Ecto neural progenitor cell (in vitro differentiated cells): Measurements from ENCODE around the gene ATG14.
"Not testable (repeated sequence)": the region's sequence is repeated elsewhere in the genome, so short reads cannot be mapped to it uniquely, and the experiment has no call there.

Source experiments
- DNase-seq: peaks from one replicate; pipeline ENCODE4 v3.0.0-alpha.2; 2018; ENCODE audit warnings: low spot score

The ATG14 gene

DNA sequence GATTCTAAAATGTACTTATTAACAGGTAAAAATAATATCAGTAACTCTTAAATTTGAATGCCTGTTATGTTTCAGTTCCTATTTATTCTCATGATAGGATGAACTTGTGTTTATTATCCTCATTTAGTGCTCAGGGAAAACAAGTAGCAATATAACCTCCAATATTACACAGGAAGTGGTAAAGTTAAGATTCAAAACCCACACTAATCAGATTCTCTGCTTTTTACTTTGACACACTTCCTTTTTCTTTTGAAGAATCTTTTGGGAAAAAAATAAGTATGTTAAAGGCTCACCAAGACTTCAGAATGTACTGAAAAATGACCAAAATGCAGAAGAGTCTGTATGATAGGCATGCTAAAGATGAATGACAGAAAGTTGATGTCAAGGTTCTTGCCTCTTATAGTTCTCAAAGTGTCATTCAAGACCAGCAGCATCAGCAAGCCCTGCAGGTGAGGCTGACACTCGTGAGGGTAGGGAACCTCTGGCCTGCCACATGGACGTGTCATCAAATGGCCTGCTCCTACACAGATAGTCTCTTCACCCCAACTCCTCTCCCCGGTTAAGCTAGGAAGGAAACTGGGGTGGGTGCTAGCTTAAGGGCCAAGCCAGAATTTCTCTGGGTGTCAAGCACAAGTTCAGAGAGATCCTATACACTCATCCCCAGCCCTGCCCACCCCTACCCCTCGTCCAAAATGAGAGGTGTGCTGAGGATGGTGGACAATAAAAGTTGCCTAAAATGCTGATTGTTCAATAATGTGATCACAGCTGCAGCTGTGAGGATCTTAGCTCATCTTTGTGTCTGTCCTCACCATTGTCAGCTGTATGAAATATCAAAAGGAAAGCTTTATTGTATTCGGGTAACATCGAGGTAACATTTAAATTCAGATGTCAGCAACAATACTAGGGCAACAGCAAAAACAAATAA is 22.5 kb upstream of the ATG14 start:
- no peak for DNase-seq

- DNase-seq = no peak
These were observed 21.0 kb upstream of the ATG14 start for GRCh38 chr14:55432628-55433027.

GRCh38 chr14:55430024-55430690 is 18.5 kb upstream of the ATG14 start:
- no peak for DNase-seq

- DNase-seq = no peak
These were observed 15.8 kb upstream of the ATG14 start for GRCh38 chr14:55427439-55427838.

GRCh38 chr14:55426891-55427290 is 15.3 kb upstream of the ATG14 start:
- no peak for DNase-seq

- no peak for DNase-seq
These were observed 13.5 kb upstream of the ATG14 start for GRCh38 chr14:55425091-55425490.

GRCh38 chr14:55423969-55424368 is 12.3 kb upstream of the ATG14 start:
- no peak for DNase-seq

DNA sequence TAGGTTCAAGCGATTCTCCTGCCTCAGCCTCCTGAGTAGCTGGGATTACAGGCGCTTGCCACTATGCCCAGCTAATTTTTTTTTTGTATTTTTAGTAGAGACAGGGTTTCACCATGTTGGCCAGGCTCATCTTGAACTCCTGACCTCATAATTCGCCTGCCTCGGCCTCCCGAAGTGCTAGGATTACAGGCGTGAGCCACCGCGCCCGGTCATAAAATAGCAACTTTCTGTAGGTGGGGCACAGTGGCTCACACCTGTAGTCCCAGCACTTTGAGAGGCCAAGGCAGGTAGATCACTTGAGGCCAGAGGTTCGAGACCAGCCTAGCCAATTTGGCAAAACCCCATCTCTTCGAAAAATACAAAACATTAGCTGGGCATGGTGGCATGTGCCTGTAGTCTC is 10.7 kb upstream of the ATG14 start:
- not testable (repeated sequence) for DNase-seq

DNA sequence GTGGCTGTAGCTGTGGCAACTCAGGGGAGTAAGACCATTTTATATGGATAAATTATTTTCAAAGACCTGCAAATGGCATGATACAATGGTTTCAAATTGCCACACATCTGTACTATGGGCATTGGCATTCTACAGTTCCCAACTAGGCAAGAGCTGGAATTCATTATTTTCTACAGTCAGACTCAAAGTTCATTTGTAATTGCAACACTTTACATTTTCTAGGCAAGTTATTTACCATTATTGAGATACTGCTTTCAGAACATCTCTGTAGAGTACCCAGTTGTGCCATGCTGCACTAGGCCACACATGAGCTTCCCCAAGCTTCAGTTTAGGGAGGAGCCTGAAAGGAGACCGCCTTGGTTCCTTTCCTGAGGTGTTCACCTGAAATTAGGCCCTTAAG is 8.0 kb upstream of the ATG14 start:
- no peak for DNase-seq

- DNase-seq = no peak
These were observed 6.8 kb upstream of the ATG14 start for GRCh38 chr14:55418411-55418810.

GRCh38 chr14:55417955-55418354 is 6.3 kb upstream of the ATG14 start:
- DNase-seq = no peak

DNA sequence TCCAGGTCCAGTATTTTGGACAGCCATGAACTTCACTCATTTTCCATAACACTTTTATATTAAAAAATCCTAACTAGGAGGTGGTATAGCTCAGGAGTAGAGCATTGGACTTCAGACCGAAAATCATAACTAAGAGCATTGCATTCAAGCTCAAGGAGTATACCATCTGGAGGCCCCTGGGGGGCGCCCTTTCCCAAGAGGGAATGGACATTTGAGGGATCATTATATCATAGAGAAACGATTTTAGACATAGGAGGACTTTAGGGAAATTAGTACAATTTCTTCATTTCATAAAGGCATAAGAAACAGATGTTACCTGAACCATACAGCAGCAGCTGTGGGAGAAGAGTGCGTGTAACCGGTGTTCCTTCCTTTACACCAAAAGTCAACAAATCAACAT is 5.2 kb upstream of the ATG14 start:
- no peak for DNase-seq

GRCh38 chr14:55414551-55414950 is 2.9 kb upstream of the ATG14 start:
- DNase-seq = no peak

GRCh38 chr14:55412676-55413075 is 1.0 kb upstream of the ATG14 start:
- no peak for DNase-seq

DNA sequence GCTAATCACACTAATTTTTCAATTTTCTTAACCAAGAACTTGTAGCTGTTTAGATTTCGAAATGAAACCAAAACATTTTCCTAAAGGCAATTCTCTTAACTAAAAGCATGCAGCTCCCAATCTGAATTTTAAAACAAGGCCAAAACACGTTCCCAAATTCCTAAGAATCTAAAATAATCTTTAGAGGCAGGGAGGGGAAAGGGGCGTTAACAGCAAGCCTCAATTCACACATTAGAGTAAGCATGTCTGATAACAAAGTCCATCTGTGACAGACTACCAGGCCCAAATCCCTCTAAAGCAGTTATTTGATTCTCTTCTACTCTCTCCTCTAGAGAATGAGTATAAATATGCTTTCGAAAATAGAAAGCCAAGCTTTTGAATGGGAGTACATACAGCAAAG is 754 bp downstream of the ATG14 start:
- no peak for DNase-seq

- no peak for DNase-seq
These were observed 7.3 kb downstream of the ATG14 start for GRCh38 chr14:55404173-55404854.

GRCh38 chr14:55401751-55402150 is 9.9 kb downstream of the ATG14 start:
- DNase-seq = no peak

GRCh38 chr14:55399852-55400251 is 11.8 kb downstream of the ATG14 start:
- no peak for DNase-seq

- no peak for DNase-seq
These were observed 12.4 kb downstream of the ATG14 start for GRCh38 chr14:55399183-55399582.

DNA sequence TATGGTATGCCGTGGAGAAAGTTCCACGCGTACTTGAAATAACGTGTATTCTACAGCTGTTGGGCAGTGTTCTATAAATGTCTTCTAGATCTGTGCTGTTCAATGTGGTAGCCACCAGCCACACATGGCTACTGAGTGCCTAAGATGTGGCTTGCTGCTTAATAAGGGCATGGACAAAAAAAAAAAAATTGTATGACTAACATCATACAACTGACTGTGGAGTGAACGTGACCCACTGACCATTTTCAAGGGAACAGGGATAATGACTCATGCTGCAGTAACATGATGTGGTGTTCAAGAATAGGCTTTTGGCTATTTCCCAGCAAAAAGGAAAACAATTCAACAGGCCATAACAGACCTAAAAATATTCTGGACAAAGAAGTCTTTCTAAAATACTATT is 13.0 kb downstream of the ATG14 start:
- DNase-seq = no peak

- DNase-seq = no peak
These were observed 22.3 kb downstream of the ATG14 start for GRCh38 chr14:55389330-55389729.

- DNase-seq = no peak
These were observed 23.5 kb downstream of the ATG14 start for GRCh38 chr14:55388160-55388559.

GRCh38 chr14:55387121-55387520 is 24.5 kb downstream of the ATG14 start:
- no peak for DNase-seq
